ENCODE measurements around the gene CCDC102B.
"Not testable (repeated sequence)": the region's sequence is repeated elsewhere in the genome, so short reads cannot be mapped to it uniquely, and the experiment has no call there.

CCDC102B gene

GRCh38 chr18:68797871-68798270 lies at the start of gene CCDC102B:
CCDC102B (plus strand) TSS chr18:68798080; CDS start chr18:68836764, 38,684 bp downstream.
- no peak for DNase-seq (ENCODE audit: low read depth)

- no peak for DNase-seq (ENCODE audit: low read depth)
Measured at GRCh38 chr18:68757126-68757525, 40.8 kb upstream of the CCDC102B start.

GRCh38 chr18:68759308-68759707 lies 38.6 kb upstream of the CCDC102B start:
- no peak for DNase-seq (ENCODE audit: low read depth)

GRCh38 chr18:68763083-68763482 lies 34.8 kb upstream of the CCDC102B start:
- DNase-seq (ENCODE audit: low read depth): no peak

DNA sequence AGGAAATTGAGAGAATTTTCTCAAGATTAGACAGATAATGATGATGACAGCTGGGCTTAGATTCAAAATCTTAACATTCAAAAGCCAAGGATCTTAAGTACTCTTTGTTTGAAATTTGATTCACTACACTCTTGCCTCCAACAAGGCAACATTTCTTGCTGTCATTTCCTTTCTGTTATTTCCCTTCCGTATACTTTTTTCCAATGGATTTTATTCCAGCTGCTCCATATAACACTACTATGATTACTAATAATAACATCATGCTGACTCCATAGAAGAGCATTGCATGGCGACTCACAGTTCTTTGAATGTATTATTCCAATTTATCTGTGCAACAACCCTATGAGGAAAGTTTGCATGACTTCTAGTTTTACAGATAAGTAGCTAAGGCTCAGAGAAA lies 33.9 kb upstream of the CCDC102B start:
- DNase-seq (ENCODE audit: low read depth): no peak

DNA sequence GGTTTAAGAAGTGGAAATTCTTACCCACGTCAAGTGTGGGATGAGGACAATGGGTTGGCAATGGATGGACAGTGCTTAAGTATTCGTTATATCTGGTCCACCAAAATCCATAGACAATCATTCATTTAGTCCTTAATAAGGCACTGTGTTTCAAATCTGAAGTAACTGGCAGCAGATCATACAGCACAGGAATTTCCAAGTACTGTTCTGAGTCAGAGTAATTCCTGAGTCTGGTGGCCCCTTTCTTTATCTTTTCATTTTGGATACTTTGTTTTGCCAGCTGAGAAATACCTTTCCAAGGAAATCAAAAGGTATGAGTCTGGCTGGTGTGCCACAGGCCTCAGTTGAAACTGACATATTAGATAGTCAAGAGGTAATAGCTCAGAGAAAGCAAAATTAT lies 31.4 kb upstream of the CCDC102B start:
- DNase-seq (ENCODE audit: low read depth): no peak

DNA sequence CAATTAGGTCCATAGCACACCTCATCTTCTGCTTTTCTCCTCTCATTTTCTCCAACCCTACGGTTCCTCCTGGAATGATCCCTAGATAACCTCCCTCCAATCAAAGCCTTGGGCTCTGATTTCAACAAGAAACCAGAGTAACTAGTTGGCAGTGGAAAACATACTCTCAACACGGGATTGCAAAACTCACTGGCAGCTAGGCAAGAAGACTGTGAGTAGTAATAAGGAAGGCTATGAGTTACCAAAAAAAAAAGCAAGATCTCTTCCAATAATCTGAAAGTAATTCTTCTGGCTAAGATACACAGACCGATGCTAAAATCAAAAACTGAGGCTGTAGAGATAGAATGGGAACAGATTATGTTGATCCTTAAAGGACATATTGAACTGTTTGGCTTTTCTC lies 28.4 kb upstream of the CCDC102B start:
- DNase-seq (ENCODE audit: low read depth): no peak

- no peak for DNase-seq (ENCODE audit: low read depth)
Measured at GRCh38 chr18:68772268-68772667, 25.6 kb upstream of the CCDC102B start.

- no peak for DNase-seq (ENCODE audit: low read depth)
Measured at GRCh38 chr18:68778280-68778886, 19.5 kb upstream of the CCDC102B start.

DNA sequence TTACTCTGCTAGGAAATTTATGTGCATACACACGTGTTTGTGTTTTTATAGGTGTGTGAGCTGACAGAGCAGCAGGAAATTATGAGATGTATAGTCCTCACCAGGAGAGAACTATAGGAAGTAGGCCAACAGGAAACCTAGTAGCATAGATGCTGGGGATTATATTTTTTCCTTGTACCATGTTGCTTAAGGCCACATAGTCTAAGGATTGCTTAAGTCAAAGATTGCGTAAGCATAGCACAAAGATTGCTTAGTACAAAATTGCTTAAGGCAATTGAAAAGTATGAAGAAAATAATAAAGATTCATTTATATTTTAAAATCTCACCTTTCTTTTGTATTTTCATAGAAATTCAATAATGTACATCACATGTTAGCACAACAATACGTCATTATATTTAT lies 18.7 kb upstream of the CCDC102B start:
- DNase-seq (ENCODE audit: low read depth): no peak

GRCh38 chr18:68780802-68781635 lies 16.9 kb upstream of the CCDC102B start:
- no peak for DNase-seq (ENCODE audit: low read depth)

DNA sequence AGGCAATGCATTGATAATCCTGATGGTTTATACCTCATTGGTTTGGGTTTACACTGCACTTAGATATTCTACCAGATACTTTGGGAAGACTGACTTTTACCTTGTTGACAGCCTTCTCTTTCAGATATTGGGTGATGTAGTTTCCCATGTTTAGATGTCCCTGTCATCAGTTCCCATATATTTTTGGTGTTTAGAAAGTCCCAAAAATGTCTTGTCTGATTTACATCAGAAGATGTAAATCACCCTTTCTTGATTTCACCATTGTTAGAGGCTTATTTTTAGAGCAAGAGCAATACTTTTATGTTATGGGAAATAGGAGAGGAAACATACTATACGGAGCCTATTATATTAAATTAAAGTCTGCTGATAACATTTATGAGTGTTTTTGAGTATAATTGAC lies 14.4 kb upstream of the CCDC102B start:
- DNase-seq (ENCODE audit: low read depth): no peak

DNA sequence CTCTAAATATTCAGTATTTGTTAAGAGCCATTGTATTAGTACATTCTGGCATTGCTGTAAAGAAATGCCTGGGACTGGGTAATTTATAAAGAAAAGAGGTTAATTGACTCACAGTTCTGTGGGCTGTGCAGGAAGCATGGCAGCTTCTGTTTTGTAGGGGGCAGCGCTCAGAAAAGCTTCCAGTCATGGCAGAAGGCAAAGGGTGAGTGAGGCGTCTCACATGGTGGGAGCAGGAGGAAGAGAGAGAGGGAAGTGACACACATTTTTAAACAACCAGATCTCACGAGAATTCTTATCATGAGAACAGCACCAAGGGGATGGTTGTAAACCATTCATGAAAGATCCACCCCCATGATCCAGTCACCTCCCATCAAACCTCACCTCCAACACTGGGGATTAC lies 13.8 kb upstream of the CCDC102B start:
- no peak for DNase-seq (ENCODE audit: low read depth)

- DNase-seq (ENCODE audit: low read depth): not testable (repeated sequence)
Measured at GRCh38 chr18:68790290-68790689, 7.6 kb upstream of the CCDC102B start.

DNA sequence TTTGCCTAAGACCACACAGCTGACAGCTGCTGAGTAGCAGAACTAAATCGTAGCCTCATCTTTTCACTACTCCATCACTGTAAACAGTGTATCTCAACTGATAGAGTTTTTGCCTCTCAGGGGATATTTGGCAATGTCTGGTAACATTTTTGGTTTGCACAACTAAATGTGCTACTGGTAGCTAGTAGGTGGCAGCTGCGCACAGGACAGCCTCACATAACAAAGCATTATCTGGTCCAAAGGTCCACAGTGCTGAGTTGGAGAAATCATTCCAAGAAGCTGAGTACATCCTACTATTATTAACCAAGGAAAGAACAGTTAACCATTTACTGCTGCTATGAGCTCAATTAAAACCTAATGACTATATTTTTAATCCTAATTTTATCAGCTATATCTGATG lies 6.1 kb upstream of the CCDC102B start:
- DNase-seq (ENCODE audit: low read depth): no peak

- DNase-seq (ENCODE audit: low read depth): no peak
Measured at GRCh38 chr18:68793951-68794350, 3.9 kb upstream of the CCDC102B start.

GRCh38 chr18:68796936-68797690 lies 767 bp upstream of the CCDC102B start:
- no peak for DNase-seq (ENCODE audit: low read depth)

DNA sequence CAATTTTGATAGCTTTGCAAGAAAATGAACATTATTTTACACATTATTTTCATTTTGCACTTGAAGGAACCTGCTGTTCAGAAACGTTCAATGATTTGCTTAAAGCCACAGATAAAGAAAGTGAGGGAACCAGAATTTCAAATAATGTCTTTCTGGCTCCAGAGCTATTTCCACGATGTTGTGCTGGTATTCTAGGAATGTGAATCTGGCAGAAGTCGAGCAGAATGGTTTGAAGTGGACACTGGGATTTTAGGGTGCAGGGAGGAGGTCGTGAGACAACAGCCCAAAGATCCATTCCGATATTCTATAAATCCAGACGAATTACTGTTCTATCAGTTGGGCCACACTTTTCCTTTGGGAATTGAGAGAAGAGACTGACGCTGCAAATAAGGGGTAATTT lies 2.2 kb downstream of the CCDC102B start:
- DNase-seq (ENCODE audit: low read depth): no peak

GRCh38 chr18:68803356-68803755 lies 5.5 kb downstream of the CCDC102B start:
- DNase-seq (ENCODE audit: low read depth): no peak

DNA sequence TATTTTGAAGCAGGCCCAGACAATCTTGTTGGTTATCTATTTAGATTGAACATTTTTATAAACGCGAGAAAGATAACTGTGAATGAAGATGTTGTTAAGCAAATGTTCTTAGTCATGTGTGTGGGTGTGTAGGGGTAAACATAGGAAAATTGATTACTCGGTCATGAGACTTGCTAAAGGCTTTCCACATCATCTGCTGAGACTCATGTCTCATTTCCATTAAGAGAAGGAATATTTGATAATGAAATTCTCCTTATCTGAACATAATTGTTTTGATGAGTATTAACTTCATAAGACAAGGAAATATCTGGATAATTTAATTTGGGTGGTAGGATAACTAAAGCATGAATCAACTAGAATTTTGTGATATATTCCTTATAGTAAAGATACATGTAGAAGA lies 19.7 kb downstream of the CCDC102B start:
- DNase-seq (ENCODE audit: low read depth): no peak

- no peak for DNase-seq (ENCODE audit: low read depth)
Measured at GRCh38 chr18:68818584-68818983, 20.7 kb downstream of the CCDC102B start.

GRCh38 chr18:68822926-68823325 lies 25.0 kb downstream of the CCDC102B start:
- no peak for DNase-seq (ENCODE audit: low read depth)

DNA sequence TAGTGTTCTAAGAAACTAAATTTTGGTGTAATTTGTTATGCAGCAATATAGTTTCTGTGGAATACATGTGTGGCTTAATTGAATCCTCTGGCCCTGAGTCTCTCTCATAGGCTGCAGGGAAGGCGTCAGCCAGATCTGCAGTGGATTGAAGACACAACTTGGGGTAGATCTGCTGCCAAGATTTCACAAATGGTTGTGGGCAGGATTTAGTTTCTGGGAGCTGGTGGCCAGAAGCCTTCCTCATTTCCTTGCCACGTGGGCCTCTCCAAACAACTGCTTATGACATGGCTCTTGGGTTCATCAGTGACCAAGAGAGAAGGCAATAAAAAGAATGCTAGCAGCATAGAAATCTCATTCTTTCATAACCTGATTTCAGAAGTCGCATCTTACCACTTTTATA lies 28.2 kb downstream of the CCDC102B start:
- no peak for DNase-seq (ENCODE audit: low read depth)
